ENCODE data around the gene SRCIN1. TPM values are rescaled to one million over a fixed set of nuclear protein-coding genes. Genes with fewer than 3 reads are reported as not detected.

The SRCIN1 gene
- total RNA-seq, 4 donors from 2014 or later: 0.44 to 5.4 (median 1.5) TPM

- Histone ChIP-seq H3K4me3 (no peak overlapping the region), H3K27ac (no peak overlapping the region), H3K4me1 (no peaks in the 10 kb centered on the region), H3K9me3 (peaks cover 0 to 14% (median 0%) of the 10 kb centered on the region in 4 donors), H3K27me3 (peaks cover 0 to 35% of the 10 kb centered on the region in 2 donors), H3K36me3 (no peaks in the 10 kb centered on the region)
- TF ChIP-seq POLR2A (IDR thresholded peaks at IDR 0.05) (no peak), EP300 (IDR thresholded peaks at IDR 0.05) (no peak), CTCF (IDR thresholded peaks at IDR 0.05) (no peak)
- no peak for DNase-seq (ENCODE audit: low spot score in 2 of 2)
- WGBS, 2 donors: 81 to 86% methylated on average over 2 of the region's 2 CpGs
Measured at GRCh38 chr17:38613525-38613980, 7.8 kb upstream of the SRCIN1 start.

- Histone ChIP-seq H3K9me3 (peaks cover 0 to 14% (median 0%) of the 10 kb centered on the region in 4 donors), H3K4me3 (no peak overlapping the region), H3K36me3 (no peaks in the 10 kb centered on the region), H3K4me1 (peaks cover 0 to 5% (median under 1%) of the 10 kb centered on the region in 4 donors), H3K27ac (no peak overlapping the region), H3K27me3 (peaks cover 0 to 49% of the 10 kb centered on the region in 2 donors)
- TF ChIP-seq POLR2A (IDR thresholded peaks at IDR 0.05): no peak
- no peak for DNase-seq (ENCODE audit: low spot score in 2 of 2)
- 91 to 98% methylated on average over 6 of the region's 6 CpGs for WGBS, 2 donors
Measured at GRCh38 chr17:38611872-38612376, 6.2 kb upstream of the SRCIN1 start.

GRCh38 chr17:38611070-38611786, 5.5 kb upstream of the SRCIN1 start:
- Histone ChIP-seq H3K36me3 (no peaks in the 10 kb centered on the region), H3K27me3 (peaks cover 0 to 54% of the 10 kb centered on the region in 2 donors), H3K9me3 (peaks cover 0 to 14% (median 0%) of the 10 kb centered on the region in 4 donors), H3K4me3 (no peak overlapping the region), H3K27ac (no peak overlapping the region), H3K4me1 (peaks cover 0 to 12% (median 6%) of the 10 kb centered on the region in 4 donors)
- DNase-seq (ENCODE audit: low spot score in 2 of 2): no peak
- TF ChIP-seq CTCF (IDR thresholded peaks at IDR 0.05): no peak
- TF ChIP-seq POLR2A (IDR thresholded peaks at IDR 0.05): no peak
- 73 to 83% methylated on average over 11 of the region's 11 CpGs for WGBS, 2 donors

- no peak for DNase-seq (ENCODE audit: low spot score in 2 of 2)
- Histone ChIP-seq H3K4me1 (peaks cover 0 to 26% (median 9%) of the 10 kb centered on the region in 4 donors), H3K27me3 (peaks cover 0 to 62% of the 10 kb centered on the region in 2 donors), H3K36me3 (no peaks in the 10 kb centered on the region), H3K4me3 (no peak overlapping the region), H3K9me3 (peaks cover 0 to 14% (median 0%) of the 10 kb centered on the region in 4 donors), H3K27ac (no peak overlapping the region)
- TF ChIP-seq POLR2A (IDR thresholded peaks at IDR 0.05) (no peak), CTCF (IDR thresholded peaks at IDR 0.05) (no peak), EP300 (IDR thresholded peaks at IDR 0.05) (no peak)
- WGBS, 2 donors: 42 to 50% methylated on average over 8 of the region's 9 CpGs
Measured at GRCh38 chr17:38609280-38610031, 3.7 kb upstream of the SRCIN1 start.

GRCh38 chr17:38608648-38609047, 2.9 kb upstream of the SRCIN1 start:
- Histone ChIP-seq H3K9me3 (peaks cover 0 to 14% (median 0%) of the 10 kb centered on the region in 4 donors), H3K27me3 (peaks cover 0 to 70% of the 10 kb centered on the region in 2 donors), H3K36me3 (no peaks in the 10 kb centered on the region), H3K4me1 (peaks cover 0 to 33% (median 9%) of the 10 kb centered on the region in 4 donors), H3K27ac (no peak overlapping the region), H3K4me3 (no peak overlapping the region)
- TF ChIP-seq CTCF (IDR thresholded peaks at IDR 0.05) (no peak), EP300 (IDR thresholded peaks at IDR 0.05) (no peak), POLR2A (IDR thresholded peaks at IDR 0.05) (no peak)
- no peak for DNase-seq (ENCODE audit: low spot score in 2 of 2)
- 85 to 89% methylated on average over 4 of the region's 4 CpGs for WGBS, 2 donors
